Endometrial microvascular endothelial cells (primary cell): ENCODE measurements around the gene PYGL. TPM values are rescaled to one million over a fixed set of nuclear protein-coding genes. Genes with fewer than 3 reads are reported as not detected.
"Not testable (repeated sequence)": the region's sequence is repeated elsewhere in the genome, so short reads cannot be mapped to it uniquely, and the experiment has no call there.

ENCODE experiments used
- in situ Hi-C: cut with HindIII; loops from 2 replicates; pipeline ENCODE4 v1.10.0; 2017; ENCODE audit warnings: low sequenced_read_pairs, low pct_unique_long_range_greater_than_20kb; ENCODE audit errors: inconsistent ontology term
- total RNA-seq: library from RNA; depleted of rRNA; stranded (reverse); fragments of >200 nt; gene quantifications from one replicate; pipeline ENCODE4 v1.2.3, GENCODE V29; 2015; ENCODE audit errors: inconsistent ontology term

The PYGL gene
- total RNA-seq, 1 donor from 2014 or later: 106 TPM

DNA sequence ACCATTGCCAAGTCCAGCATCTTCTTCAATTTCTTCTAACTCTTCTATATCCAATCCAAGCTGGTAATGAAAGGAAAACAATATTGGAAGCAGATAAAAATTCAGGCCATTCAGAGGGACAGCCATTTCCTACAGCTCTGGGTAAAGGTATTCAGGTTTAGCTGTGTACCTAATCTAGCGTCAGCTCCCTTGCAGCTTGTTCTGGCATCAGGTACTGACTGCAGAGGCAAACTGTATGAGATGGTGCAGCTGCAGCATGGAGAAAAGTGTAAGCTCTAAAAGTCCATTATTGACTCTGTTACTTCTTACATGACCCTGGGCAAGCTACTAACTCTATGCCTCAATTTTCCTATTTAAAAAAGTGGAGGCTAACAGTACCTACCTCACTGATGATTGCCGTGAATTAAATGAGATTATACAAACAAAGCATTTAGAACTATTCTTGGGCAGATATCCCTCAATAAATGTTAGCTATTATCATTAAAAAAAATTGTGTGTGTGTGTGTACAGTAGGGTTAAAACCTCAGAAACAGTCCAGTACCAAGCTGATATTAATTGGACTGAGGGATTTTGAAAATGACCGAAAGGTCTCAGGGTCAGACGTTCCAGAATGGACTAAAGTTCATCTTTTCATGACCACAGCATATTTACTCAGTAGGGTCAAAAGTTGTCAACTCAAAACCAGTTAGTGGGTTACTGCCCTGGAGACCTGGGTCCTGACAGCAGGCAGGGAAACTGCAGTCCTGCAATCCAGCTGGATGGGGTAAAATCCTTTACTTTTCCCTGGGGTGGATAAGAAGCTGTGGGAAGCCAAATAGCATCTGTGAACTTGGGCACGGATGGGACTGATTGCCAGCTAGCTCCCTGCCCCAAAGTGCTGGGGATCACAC lies 8.9 kb downstream of the PYGL start:
- in situ Hi-C loops: loop anchor here (25.0 kb wide), 1 partner anchor 1077 kb away; no protein-coding TSS in a partner anchor

DNA sequence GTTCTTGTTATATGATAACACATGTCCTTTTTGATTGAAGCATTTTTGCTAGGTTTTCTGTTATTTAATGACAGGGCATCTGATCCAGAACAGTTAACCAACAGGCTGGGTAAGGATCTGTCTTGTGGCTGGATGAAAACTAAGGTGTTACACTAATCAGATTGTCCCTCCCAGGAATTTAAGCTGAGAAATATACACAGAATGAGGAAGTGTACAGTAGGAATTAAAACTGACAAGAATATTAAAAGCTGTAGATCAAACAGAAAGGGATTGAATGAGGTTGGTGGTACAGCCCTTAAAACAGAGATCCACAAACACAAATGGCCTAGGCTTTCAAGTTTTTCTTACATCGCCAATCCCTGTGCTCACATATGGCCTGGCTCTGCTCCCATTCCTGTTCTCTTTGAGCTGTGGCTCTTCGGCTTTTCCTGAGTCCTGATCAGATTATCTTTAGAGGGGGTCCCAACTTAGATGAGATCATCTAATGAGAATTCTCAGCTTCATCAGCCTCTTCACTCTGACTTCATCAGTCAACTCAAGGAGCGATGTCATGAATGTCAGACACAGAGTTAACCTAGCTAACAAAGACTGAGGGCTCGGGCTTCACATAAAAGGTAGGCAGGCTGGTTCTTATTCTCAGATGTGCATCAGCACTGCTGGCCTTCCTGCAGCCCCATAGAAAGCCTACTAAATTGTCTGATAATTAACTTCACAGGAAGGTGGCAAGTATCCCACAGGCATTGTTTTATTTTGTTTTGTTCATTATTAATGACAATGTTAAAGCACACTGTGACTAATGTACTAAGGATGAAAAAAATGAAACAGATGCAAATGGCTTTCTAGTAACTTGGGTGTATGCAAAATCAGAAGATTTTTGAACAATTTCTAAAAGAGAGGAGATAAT lies 11.4 kb downstream of the PYGL start:
- in situ Hi-C loops: loop anchor here (25.0 kb wide), 1 partner anchor 1079 kb away; no protein-coding TSS in a partner anchor

DNA sequence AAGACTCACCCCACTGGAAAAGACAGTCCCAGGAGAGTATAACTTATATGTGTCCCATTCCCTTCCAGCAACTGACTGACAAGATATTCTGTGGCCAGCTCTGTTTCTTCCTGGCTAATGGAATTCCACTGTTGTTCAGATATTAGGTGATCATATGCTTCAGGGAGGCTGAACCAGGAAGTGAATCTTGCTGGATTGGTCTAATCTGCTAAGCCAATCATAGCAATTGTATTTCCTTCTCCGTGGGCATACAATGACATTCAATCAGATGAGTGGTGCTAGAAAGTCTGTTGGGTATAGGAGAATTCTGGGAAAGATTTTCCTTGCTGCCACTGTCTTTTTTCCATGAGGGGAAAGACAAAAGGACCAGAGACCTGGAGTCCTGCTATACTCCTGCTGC lies 12.1 kb downstream of the PYGL start:
- in situ Hi-C loops: loop anchor here (25.0 kb wide), 1 partner anchor 1080 kb away; no protein-coding TSS in a partner anchor

DNA sequence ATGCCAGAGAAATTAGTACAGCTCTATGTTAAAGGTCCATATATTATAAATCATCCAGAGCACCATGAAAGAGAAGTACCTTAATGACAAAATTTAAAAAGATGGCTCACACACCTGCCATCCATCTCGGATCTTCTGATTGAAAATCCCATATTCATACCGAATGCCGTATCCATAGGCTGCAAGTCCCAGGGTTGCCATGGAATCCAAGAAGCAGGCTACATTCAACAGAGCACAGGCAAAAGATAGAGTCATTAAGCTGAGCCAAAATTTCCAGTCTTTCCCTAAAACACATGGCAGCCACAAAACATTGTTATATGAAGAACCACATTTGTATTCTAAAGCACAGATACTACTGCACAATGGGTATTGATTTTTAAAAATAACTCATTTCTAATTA lies 12.7 kb downstream of the PYGL start:
- in situ Hi-C loops: loop anchor here (25.0 kb wide), 1 partner anchor 1081 kb away; no protein-coding TSS in a partner anchor

DNA sequence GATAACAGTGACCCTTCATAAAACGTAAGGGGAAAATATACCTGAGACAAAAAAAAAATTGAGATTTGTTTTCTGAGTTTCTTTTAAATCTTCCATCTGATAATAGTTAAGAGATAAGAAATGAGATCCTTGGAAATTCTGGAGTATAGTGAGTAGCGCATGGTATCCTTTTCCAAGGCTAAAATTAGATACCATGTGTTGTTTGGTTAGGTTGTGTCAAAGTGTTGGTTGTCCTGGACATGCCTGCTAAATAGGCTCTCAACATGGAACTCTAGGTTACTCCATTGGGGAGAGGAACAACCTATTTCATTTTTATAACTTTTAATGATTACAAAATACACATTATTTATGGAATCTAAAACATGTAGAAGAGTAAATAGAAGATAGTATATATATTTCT lies 14.8 kb downstream of the PYGL start:
- in situ Hi-C loops: loop anchor here (25.0 kb wide), 1 partner anchor 1083 kb away; no protein-coding TSS in a partner anchor

DNA sequence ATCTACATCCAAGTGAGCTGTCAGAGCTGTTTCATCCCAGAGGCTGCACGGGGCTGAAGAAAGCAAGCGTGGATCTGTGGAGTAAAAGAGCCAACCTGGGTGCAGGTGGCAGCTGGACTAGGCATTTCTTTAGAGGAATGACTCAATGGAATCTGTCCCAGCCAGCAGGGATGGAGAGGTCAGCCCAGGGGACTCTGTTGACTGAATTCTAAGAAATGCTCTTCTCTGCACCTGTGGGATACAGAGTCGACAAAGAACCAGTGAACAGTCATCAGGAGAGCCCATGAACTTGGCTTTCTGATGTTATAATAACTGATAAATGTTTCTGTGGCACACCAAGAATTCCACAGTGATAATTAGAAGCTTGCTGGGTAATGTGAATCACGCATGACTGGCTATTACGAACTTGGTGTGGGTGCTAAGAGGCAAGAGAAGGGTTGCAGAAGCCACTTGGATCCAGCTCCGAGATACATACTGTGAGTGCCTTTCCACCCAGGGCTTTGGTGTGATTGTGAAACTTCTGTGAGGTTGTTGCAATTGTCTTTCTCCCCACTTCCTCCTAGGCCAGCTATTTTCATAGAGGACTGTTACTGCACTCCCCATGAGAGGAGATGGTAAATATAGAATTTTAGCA lies 16.2 kb downstream of the PYGL start:
- in situ Hi-C loops: loop anchor here (25.0 kb wide), 1 partner anchor 1084 kb away; no protein-coding TSS in a partner anchor

DNA sequence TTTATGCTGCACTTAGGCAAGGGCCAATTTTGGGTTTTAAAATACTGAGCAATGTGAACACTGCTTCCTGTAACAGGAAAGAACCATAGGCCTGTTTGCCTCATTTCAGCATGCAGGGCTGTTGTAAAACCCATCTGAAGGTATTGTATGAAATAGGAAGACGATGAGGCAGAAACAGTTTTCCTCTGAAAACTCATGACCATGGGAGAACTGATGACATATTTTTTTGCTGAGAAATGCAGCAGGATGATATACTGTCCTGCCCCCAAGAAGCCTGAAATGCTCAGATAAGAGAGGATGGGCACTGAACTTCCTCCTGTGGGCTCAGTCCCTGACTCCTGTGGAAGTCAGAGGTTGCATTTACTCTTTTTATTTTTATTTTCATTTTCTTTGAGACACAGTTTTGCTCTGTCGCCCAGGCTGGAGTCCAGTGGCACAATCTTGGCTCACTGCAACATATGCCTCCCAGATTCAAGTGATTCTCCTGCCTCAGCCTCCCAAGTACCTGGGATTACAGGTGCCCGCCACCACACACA lies 17.4 kb downstream of the PYGL start:
- in situ Hi-C loops: loop anchor here (25.0 kb wide), 1 partner anchor 1085 kb away; no protein-coding TSS in a partner anchor

DNA sequence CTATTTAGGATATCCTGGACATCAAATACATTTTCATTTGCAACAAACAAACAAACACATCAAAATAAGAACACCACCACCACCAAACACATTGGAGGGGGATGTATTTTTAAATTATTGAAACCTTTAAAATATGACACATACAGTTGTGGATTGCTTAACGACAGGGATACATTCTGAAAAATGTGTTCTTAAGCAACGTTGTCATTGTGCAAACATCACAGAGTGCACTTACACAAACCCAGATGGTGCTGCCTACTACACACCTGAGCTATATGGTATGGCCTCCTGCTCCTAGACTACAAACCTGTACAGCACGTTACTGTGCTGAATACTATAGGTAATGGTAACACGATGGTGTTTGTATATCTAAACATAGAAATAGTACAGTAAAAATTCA lies 19.4 kb downstream of the PYGL start:
- in situ Hi-C loops: loop anchor here (25.0 kb wide), 1 partner anchor 1087 kb away; no protein-coding TSS in a partner anchor

DNA sequence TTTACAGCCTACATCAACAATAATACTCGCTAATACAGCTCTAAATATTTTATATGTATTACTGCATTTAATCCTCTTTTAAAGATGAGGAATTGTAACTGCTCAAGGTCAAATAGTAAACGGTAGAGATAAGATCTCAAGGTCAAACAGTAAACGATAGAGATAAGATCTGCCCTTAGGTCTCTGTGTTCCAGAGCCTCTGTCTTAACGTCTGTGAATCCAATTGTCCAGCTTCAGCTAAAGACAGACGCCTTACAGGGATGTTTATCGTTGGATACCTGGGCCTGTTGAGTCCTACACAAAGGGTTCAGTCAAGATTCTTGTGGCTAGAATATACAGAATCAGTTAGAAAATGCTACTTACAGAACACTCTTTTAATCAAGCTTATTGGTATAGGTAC lies 20.0 kb downstream of the PYGL start:
- in situ Hi-C loops: no loop called here

DNA sequence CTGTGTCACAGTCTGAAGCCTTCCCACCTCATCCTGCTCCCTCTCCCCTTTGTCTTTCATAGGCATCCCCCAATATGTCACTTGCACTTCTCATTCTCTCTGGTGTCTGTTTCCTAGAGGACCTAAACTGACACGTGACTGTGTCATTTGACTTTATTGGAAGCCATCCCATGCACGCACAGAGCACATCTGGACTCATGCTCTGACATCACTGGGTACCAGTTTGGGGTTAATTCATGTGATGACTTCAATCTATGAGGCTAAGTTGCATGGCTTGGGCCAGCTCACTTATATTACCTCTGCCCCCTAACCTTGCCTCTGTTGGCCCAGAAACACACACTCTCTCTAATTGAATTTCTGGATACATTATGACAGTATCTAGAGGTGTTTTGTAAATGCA lies 21.5 kb downstream of the PYGL start:
- in situ Hi-C loops: no loop called here

DNA sequence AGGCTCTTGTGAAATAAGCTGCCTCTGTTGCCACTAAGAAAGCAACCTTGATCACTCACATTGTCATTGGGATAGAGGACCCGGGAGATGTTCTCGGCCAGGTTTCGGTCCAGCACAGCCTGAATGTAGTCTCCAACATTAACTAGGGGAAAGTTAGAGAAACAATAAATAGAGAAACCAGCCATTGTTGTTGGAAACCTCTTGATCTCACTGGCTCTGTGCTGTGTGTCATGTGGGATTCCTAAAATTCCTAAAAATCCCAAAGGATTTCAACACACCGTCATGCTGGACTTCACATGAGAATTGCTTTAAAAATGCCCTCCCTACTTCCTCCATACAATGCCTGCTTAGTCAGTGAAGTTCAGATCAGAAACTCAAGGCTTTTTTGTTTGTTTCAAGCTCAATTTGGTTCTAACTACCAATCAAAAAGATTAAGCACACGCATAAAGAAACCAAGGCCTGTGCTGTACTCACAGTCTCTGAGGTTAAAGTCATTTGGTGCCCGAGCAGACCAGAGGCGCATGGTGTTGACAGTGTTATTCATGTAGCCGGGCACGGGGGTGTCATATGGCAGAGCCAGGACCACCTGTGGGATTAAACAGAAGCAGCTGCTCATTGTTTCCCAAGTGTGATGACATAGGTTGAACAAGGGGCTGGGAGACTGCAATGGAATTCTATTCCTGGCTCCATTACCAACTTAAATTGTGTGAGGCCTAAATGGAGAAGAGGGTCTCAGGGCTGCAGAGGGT lies 23.6 kb downstream of the PYGL start:
- in situ Hi-C loops: no loop called here

DNA sequence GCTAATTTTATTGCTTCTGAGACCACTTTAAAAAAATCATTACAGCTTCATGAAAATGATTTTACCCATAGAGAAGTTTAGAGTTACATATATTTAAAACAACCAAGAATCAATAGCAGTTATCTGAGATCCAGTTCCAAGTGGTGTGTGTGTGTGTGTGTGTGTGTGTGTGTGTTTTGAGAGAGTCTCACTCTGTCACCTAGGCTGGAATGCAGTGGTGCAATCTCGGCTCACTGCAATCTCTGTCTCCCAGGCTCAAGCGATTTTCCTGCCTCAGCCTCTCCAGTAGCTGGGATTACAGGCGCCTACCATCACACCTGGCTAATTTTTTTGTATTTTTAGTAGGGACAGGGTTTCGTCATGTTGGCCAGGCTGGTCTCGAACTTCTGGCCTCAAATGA lies 24.8 kb downstream of the PYGL start:
- in situ Hi-C loops: not testable (repeated sequence)

DNA sequence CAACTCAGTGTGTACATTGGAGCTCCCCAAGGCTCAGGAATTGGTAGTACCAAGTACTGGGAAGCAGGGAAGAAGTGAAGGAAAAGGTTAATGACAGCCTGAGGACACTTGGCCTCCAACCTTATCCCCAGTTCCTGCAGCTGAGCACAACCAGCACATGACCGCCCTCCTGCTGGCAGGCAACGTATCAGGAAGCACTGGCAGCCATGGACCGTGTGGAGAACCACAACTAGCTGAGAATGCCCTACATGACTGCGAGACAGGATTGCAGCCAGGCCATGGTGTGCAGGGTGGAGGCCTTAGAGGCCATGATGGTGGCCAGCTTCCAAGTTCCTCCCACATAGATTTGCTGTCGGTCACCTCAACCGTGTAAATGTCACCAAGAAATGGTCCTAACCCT lies 26.8 kb downstream of the PYGL start:
- in situ Hi-C loops: no loop called here

DNA sequence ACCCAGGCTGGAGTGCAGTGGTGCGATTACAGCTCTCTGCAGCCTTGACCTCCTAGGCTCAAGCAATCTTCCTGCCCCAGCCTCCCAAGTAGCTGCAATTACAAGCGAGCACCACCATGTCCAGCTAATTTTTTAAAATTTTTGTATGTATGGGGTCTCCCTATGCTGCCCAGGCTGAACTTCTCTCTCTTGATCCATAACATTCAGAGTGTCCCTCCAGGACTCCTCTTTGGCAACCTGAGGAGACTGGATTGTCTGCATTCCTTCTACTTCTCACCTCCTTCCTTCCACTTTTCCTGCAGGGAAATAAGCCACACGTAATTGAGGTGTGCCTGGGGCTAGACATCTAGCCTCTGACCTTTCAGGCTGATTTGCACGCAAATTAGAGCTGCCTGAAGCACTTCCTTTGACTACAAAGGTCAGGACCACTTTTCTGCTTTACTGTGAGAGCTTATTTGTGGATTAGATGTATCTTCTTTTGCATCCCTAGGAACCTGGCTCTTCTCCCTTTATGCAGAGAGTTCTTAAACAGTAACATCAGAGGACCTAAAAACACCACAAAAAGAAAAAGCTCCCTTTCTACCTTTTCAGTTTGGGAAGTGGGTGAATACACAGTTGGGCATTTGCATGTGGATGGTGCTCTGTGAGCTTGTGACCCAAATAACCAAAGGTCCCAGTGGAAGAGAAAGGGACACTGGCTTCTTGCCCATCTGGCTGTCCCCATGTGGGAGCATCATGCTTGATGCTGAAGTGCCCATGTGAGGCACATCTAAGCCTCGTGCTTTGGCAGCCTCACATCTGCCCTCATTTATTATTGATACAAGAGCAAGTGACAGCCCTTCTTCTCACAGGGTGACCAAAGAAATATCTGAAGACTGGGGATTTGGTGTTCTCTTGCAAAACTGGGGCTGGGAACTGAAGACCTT lies 33.5 kb downstream of the PYGL start:
- in situ Hi-C loops: no loop called here

DNA sequence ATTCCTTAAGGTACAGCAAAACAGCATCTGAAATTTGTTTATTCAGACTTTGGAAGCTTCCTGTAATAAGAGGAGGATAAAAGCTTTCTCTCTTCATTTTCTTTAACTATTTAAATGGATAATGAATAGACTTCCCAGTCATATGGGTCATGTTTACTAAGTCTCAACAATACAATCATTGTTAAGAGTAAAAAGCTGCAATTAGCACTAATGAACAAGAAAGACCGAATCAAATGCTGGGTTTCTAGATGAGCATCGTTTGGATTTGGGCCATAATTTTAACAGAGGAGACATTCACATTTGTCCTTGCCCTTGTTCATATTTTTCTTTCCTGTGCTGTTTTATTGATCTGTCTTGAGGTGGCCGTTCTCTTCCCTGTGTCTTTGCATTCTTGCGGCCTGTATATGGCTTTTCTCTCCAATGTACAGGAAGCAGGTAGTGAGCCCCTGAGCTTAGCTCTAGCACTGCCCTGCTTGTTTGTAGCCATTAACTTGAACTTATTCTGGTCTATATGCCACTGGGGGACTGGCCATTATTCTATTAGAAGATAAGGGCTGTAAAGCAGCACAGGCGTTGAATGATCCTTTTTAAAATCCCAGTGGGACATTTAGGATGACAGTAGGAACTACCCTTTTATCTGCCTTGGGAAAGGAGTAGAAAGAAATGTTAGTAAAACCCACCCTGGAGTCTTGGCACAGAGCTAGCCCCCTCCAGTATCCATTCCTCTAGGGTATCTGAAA lies 37.8 kb downstream of the PYGL start:
- in situ Hi-C loops: no loop called here

DNA sequence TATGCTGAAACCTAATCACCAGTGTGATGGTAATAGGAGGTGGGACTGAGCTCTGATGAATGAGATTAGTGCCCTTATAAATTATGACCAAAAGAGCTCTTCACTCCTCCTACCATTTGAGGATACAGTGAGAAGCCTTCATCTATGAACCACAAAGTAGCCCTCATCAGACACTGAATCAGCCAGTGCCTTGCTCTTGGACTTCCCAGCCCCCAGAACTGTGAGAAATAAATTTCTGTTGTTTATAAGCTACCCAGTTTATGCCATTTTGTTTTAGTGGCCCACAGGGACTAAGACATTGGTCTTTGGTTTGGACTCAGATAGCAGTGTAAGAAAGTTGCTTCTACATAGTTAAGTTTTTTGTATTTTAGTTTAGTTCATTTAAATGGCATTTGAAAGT lies 39.6 kb downstream of the PYGL start:
- in situ Hi-C loops: no loop called here
